Endothelial cell (in vitro differentiated cells): Measurements from ENCODE around the gene TXNDC2. TPM values are rescaled to one million over a fixed set of nuclear protein-coding genes. Genes with fewer than 3 reads are reported as not detected.

Experiments
- DNase-seq: peaks from one replicate; pipeline ENCODE4 v3.0.0; 2021; ENCODE audit warnings: low spot score
- H3K27ac Mint-ChIP-seq: one replicate; pipeline ENCODE4 v1.8.0; 2021; ENCODE audit warnings: mixed read lengths, inconsistent platforms; ENCODE audit not compliant: unreplicated experiment
- H3K27me3 Mint-ChIP-seq: one replicate; pipeline ENCODE4 v1.8.0; 2021; ENCODE audit warnings: mild to moderate bottlenecking, moderate library complexity, mixed read lengths, inconsistent platforms; ENCODE audit not compliant: unreplicated experiment
- H3K36me3 Mint-ChIP-seq: one replicate; pipeline ENCODE4 v1.8.0; 2021; ENCODE audit warnings: mild to moderate bottlenecking, low read depth, mixed read lengths, inconsistent platforms; ENCODE audit not compliant: unreplicated experiment
- H3K4me1 Mint-ChIP-seq: one replicate; pipeline ENCODE4 v1.8.0; 2021; ENCODE audit warnings: mild to moderate bottlenecking, mixed read lengths, inconsistent platforms; ENCODE audit not compliant: unreplicated experiment
- H3K4me3 Mint-ChIP-seq: one replicate; pipeline ENCODE4 v1.8.0; 2021; ENCODE audit warnings: mild to moderate bottlenecking, mixed read lengths, inconsistent platforms; ENCODE audit not compliant: unreplicated experiment
- H3K9me3 Mint-ChIP-seq: one replicate; pipeline ENCODE4 v1.8.0; 2021; ENCODE audit warnings: mixed read lengths, inconsistent platforms; ENCODE audit not compliant: unreplicated experiment
- CTCF ChIP-seq: fragments of 200-600 bp; sonication (generic); IDR thresholded peaks from one replicate; pipeline ENCODE4 v1.5.0; 2021; ENCODE audit warnings: antibody characterized with exemption; ENCODE audit not compliant: unreplicated experiment
- total RNA-seq: library from RNA; stranded (reverse); fragmentation: NEBNext Ultra II Directional; extraction: Animal tissue kit (Norgen Biotek cat#: 25700); gene quantifications from one replicate; pipeline ENCODE4 v1.2.1, GENCODE V29; 2021; ENCODE audit not compliant: unreplicated experiment

Gene TXNDC2
- total RNA-seq, 1 donor from 2014 or later, result not detected

DNA sequence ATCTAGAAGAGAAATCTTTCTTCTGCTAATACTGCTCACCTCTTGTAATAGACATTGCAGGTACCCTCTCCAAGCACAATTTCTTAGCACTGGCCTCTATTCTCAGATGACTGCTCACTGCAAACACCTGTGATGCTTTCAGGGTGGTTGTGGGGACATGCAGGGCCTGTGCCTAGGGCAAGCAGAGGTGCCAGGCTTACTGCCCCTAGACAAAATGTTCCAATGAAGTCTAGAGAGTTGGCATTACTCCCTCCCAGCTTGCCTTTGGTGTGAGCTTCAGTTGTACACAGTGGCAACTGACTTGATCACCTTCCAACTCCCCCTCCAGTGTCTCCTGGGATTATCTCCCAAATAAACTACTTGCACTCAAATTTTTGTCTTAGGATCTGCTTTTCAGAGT lies 12.9 kb upstream of the TXNDC2 start:
- DNase-seq, result no peak
- Mint-ChIP-seq H3K27ac (no peak overlapping the region), H3K9me3 (no peaks in the 10 kb centered on the region), H3K27me3 (peaks cover 5% of the 10 kb centered on the region), H3K36me3 (no peaks in the 10 kb centered on the region), H3K4me1 (peaks cover 42% of the 10 kb centered on the region), H3K4me3 (no peak overlapping the region)
- TF ChIP-seq CTCF, result no peak

- no peak for TF ChIP-seq CTCF
- Mint-ChIP-seq H3K4me3 (no peak overlapping the region), H3K36me3 (no peaks in the 10 kb centered on the region), H3K4me1 (peaks cover 30% of the 10 kb centered on the region), H3K27me3 (peaks cover 5% of the 10 kb centered on the region), H3K9me3 (no peaks in the 10 kb centered on the region), H3K27ac (no peak overlapping the region)
- DNase-seq, result no peak
Measured at GRCh38 chr18:9874728-9875127, 11.0 kb upstream of the TXNDC2 start.

- H3K27me3 Mint-ChIP-seq, result no peaks in the 10 kb centered on the region
- H3K36me3 Mint-ChIP-seq, result no peaks in the 10 kb centered on the region
- DNase-seq, result no peak
- H3K4me1 Mint-ChIP-seq, result peaks cover 16% of the 10 kb centered on the region
- TF ChIP-seq CTCF, result no peak
- no peaks in the 10 kb centered on the region for H3K9me3 Mint-ChIP-seq
- peak overlapping the region; percentile 97 for H3K27ac Mint-ChIP-seq
- H3K4me3 Mint-ChIP-seq, result no peak overlapping the region
Measured at GRCh38 chr18:9876212-9876866, 9.4 kb upstream of the TXNDC2 start.

GRCh38 chr18:9876867-9877654 lies 8.7 kb upstream of the TXNDC2 start:
- Mint-ChIP-seq H3K9me3 (no peaks in the 10 kb centered on the region), H3K27me3 (no peaks in the 10 kb centered on the region), H3K4me1 (peaks cover 13% of the 10 kb centered on the region), H3K4me3 (no peak overlapping the region), H3K27ac (peak overlapping the region; percentile 97), H3K36me3 (no peaks in the 10 kb centered on the region)
- TF ChIP-seq CTCF, result no peak
- no peak for DNase-seq

GRCh38 chr18:9877655-9878014 lies 8.1 kb upstream of the TXNDC2 start:
- TF ChIP-seq CTCF, result no peak
- no peaks in the 10 kb centered on the region for H3K27me3 Mint-ChIP-seq
- no peak overlapping the region for H3K4me3 Mint-ChIP-seq
- peak overlapping the region; percentile 97 for H3K27ac Mint-ChIP-seq
- H3K4me1 Mint-ChIP-seq, result peaks cover 13% of the 10 kb centered on the region
- no peaks in the 10 kb centered on the region for H3K36me3 Mint-ChIP-seq
- no peak for DNase-seq
- no peaks in the 10 kb centered on the region for H3K9me3 Mint-ChIP-seq
